Inflammatory macrophage treated with lipopolysaccharide for 4 hours (primary cell): Measurements from ENCODE around the gene CR1L.
"Not testable (repeated sequence)": the region's sequence is repeated elsewhere in the genome, so short reads cannot be mapped to it uniquely, and the experiment has no call there.

Experiments used
- DNase-seq: peaks from one replicate; pipeline ENCODE4 v3.0.0-alpha.2; 2020

Gene CR1L

DNA sequence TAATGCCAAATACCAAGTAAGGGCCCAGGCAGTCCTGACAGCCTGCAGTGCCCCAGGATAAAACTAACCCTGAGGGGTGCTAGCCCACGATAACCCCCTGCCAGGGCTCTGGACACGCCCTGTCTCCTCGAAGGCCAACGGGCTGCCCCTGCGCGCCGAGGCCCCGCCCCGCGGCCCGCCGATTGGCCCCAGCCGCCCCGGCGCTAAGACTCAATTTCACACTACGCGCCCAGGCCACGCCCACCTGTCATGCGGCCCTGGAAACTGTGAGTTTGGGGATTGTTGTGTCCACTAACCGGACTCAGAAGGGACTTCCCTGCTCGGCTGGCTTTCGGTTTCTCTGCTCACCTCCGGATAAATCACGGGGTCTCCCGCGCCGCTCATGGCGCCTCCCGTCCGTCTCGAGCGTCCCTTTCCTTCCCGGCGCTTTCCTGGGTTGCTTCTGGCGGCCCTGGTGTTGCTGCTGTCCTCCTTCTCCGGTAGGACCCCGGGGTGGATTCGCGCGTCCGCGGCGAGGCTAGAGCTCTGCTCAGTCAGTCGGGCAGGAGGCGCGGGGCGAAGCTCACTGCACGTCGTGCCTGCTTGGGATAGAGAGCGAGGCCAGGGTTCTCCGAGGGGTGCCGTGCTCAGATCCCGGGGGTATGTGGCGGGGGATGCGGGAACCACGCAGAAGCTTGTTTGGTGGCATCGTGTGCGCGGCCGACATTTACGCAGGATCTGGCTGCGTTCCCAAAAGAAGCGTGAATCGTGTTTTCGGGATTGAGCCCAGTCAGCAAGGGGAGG is at the start of gene CR1L:
TSS of gene CR1L (plus strand) at position 282 of the 783 bp plus-strand sequence. CDS start at position 383, 101 bp downstream.
- DNase-seq, result peak; percentile 91

- DNase-seq, result no peak
Observed at GRCh38 chr1:207603777-207604176, 41.2 kb upstream of the CR1L start.

GRCh38 chr1:207605444-207606361 is 39.2 kb upstream of the CR1L start:
- no peak for DNase-seq

DNA sequence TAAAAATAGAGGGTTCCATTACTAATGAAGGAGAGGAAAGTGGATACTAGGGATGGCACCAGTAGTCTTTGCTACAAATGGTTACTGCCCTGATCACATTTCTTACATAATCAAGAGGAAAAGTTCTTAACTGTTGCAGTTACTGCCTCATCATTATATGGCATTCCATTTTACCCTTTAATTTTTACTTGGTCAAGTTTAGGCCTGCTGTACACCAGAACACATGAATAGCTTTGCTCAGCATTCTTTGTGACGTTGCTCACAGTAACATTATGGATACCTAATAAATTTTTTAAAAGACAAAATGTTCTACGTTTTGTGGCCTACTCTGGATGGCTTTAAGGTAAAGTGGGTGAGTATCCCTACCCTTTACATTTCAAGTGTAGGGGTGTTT is 38.6 kb upstream of the CR1L start:
- no peak for DNase-seq

DNA sequence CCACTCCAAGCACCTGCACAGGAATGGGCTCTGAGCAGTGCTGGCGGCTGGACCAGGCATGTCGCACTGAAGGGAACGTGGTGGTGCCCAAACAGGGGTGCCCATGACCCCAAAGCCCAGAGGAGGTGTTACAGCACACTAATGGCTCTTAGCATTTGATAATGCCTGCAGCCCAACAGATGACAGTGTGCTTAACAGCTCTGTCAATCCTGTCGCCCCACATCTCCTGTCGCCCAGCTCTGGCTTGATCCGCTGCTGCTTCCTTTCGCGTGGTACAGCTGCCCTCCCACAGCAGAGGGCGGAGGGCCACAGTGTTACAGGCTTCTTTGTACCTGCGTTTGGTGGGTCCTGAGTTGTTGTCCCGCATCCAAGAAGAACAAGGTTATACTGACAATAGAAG is 32.2 kb upstream of the CR1L start:
- no peak for DNase-seq

- DNase-seq, result peak; percentile 53
Observed at GRCh38 chr1:207619871-207620542, 24.9 kb upstream of the CR1L start.

GRCh38 chr1:207620543-207620893 is 24.4 kb upstream of the CR1L start:
- no peak for DNase-seq

GRCh38 chr1:207625504-207626071 is 19.3 kb upstream of the CR1L start:
- DNase-seq, result not testable (repeated sequence)

DNA sequence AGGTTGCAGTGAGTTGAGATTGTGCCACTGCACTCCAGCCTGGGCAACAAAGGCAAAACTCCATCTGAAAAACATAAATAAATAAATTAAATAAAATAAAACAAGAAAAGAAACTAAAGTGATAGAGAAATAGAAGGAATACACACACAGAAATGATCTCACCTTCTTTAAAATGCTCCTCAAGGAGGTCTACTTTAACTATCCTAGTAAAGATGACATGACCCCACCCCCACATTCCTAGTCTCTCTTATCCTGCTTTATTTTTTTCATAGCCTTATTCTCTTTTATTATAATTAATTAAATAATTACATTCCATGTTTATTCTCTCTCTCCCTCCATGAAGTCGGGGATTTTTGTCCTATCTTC is 18.0 kb upstream of the CR1L start:
- DNase-seq, result no peak

DNA sequence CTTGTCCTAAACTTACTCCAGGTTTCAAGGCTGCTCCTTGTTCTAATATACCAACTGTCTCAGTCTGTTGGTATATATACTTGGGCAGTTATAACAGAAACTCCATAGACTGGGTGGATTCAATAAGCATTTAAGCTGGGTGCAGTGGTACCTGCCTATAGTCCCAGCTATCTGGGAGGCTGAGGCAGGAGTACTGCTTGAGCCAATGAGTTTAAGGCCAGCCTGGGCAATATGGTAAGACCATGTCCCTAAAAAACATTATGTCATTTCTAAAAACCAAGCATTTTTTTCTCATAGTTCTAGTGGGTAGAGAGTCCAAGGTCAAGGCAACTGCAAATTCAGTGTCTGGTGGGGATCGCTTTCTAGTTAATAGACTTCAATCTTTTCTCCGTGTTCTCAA is 17.4 kb upstream of the CR1L start:
- DNase-seq, result no peak

DNA sequence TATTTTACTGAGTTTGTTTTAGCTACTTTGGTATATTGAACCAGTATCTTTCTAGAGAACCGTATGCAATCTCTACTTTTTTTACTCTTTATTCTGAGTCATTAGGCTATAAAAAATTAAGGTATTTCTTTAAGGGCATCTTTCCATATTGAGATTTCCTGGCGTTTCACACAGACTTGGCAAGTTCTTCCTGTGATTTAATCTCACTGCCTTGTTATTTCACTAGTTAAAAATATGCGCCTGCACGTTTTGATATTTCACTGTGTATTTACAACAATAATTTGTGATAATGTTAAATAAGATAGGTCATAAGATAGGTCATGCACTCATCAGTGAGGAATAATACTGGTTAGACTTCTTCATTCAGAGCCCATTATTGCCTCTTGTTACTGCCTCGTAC is 16.2 kb upstream of the CR1L start:
- DNase-seq, result no peak

DNA sequence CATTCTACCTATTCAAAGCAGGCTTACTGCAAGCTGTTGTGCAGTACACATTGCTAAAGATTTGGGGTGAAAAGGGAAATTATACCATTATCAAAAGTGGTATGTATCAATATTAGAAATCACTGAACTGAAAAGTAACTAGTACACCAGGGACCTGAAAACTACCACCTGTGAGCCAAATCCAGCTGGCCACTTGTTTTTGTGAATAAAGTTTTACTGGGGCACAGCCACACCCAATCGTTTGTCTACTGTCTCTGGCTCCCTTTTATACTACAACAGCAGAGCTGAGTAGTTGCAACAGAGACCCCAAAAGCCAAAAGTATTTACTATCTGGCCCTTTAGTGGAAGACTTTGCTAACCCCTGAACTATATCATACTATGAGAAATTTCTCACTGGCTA is 13.8 kb upstream of the CR1L start:
- DNase-seq, result no peak

DNA sequence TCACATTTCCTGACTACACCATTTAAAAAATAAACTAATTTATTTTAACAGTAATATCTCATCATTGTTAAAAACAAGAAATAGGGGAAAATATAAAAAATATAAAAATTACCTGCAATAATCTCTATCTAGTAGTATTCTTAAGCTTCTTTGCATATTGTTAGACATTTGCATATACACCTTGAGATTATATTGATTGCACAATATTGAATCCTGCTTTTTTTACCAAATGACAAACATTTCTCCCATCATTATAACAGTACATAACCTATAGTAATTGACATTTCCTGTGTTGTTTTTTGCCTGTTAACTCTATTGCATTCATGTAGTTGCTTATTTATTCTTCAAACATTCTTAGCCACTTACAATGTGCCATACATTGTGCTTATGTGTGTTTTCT is 11.7 kb upstream of the CR1L start:
- no peak for DNase-seq

DNA sequence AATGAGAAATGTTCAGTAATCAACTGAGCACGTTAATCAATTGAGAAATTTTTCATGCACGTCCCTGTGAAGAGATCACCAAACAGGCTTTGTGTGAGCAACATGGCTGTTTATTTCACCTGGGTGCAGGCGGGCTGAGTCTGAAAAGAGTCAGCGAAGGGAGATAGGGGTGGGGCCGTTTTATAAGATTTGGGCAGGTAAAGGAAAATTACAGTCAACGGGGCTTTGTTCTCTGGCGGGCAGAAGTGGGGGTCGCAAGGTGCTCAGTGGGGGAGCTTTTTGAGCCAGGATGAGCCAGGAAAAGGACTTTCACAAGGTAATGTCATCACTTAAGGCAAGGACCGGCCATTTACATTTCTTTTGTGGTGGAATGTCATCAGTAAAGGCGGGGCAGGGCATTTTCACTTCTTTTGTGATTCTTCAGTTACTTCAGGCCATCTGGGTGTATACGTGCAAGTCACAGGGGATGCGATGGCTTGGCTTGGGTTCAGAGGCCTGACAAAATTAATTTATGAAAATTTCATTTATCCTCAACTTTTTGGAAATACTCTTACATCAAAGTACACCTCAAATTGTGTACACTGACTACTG is 11.1 kb upstream of the CR1L start:
- DNase-seq, result not testable (repeated sequence)

GRCh38 chr1:207634293-207634692 is 10.6 kb upstream of the CR1L start:
- not testable (repeated sequence) for DNase-seq

DNA sequence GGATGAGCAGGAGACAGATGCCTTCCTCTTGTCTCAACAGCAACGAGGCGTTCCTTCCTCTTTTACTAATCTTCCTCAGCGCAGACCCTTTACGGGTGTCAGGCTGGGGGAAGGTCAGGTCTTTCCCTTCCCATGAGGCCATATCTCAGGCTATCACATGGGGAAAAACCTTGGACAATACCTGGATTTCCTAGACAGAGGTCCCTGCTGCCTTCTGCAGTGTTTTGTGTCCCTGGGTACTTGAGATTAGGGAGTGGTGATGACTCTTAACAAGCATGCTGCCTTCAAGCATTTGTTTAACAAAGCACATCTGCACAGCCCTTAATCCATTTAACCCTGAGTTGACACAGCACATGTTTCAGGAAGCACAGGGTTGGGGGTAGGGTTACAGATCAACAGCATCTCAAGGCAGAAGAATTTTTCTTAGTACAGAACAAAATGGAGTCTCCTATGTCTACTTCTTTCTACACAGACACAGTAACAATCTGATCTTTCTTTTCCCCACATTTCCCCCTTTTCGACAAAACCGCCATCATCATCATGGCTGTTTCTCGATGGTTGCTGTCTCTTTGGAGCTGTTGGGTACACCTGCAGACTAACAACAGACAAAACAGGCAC is 9.3 kb upstream of the CR1L start:
- DNase-seq, result not testable (repeated sequence)

DNA sequence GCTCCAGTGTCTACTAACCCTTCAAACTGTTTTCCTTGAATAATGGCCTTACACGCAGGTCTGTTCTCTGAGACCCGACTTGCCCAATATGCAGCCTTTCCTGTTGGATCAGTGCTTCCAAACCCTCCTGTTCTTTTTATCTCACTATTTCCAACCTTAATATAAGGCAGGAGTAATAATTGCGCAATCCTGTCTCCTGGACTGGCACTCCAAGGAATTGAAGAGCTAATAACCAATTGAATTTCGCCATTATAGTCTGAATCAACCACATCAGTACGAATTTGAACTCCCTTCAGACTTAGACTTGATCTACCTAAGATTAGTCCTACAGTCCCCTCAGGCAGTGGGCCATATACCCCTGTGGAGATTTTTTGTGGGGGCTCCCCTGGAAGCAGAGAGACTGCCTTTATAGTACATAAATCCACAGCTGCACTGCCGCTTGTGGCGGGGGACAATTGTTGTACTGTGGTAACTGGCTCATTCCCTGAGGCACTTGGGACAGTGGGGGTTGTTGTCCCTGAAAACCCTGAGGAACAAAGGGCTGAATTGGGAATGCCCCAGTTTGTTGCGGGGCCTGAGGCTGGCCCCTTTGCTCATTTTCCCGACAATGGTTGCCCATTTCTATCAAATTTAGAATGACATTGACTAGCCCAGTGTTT is 6.3 kb upstream of the CR1L start:
- DNase-seq, result not testable (repeated sequence)

DNA sequence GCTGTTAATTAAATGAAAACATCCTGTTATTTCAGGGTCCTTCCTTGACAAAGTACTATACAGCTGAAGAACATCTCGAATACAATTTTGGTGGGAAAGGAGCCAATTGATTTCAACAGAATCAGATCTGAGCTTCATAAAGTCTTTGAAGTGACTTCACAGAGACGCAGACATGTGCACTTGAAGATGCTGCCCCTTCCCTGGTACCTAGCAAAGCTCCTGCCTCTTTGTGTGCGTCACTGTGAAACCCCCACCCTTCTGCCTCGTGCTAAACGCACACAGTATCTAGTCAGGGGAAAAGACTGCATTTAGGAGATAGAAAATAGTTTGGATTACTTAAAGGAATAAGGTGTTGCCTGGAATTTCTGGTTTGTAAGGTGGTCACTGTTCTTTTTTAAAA is 5.6 kb upstream of the CR1L start:
- not testable (repeated sequence) for DNase-seq

GRCh38 chr1:207644166-207644851 is 624 bp upstream of the CR1L start:
- DNase-seq, result peak; percentile 27

DNA sequence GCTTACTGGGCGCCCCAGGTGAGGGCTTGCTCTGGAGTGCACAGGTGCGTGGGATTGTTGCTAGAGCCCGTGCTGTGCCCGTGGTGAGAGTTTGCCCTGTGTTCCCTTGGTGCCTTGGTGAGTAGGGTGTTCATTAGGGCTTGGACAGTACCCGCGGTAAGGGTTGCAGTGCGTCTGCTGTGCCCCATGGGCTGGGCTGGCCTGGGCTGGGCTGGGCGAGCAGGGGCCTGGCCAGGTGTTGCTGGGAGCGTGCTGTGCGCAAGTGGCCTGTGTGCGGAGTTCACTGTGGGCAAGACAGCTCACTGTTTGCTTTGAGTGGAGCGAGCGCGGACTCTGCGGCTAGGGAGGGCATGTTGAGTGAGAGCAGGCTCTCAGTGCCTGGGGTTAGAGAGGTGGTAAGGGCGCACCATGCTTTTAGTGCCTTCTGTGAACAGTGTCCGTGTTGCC is 725 bp downstream of the CR1L start:
- DNase-seq, result no peak

- no peak for DNase-seq
Observed at GRCh38 chr1:207646171-207646570, 1.2 kb downstream of the CR1L start.
